Left ventricle myocardium superior (tissue), 1 donor: ENCODE results near the gene LGALS8. TPM values are rescaled to one million over a fixed set of nuclear protein-coding genes. Genes with fewer than 3 reads are reported as not detected.
"Not testable (repeated sequence)": the region's sequence is repeated elsewhere in the genome, so short reads cannot be mapped to it uniquely, and the experiment has no call there.

Source experiments
- ATAC-seq: fragments of 200-7000 bp; cut with Tn5 transposase; one replicate; pipeline ENCODE4 v1.9.1; 2020; ENCODE audit warnings: mild to moderate bottlenecking, moderate library complexity
- DNase-seq: peaks from one replicate; pipeline ENCODE4 v3.0.0-alpha.2; 2020
- intact Hi-C: fragments of 100-400 bp; cut with micrococcal nuclease; formaldehyde crosslinking; loops from one replicate; pipeline ENCODE4 v1.11.0; 2022
- long read RNA-seq: library from polyadenylated mRNA; unstranded; transcript quantifications from one replicate; pipeline ENCODE4 v2.0.0, GENCODE V29; 2021
- total RNA-seq: library from RNA; stranded (reverse); fragmentation: NEBNext Ultra II Directional; extraction: Animal tissue kit (Norgen Biotek cat#: 25700); gene quantifications from one replicate; pipeline ENCODE4 v1.2.1, GENCODE V29; 2021
- donor health status: DM: no; HTN: yes; CAD: no; lungs with severe emphysema.

Gene LGALS8
- total RNA-seq: 86.0 TPM
- long read RNA-seq, full-length matches to known transcripts: 42 of 78 reads
- long read RNA-seq, partial matches to known transcripts: 16 of 78 reads
- long read RNA-seq, other reads (novel, unspliced or antisense): 20 of 78 reads

- DNase-seq (peak; percentile 95), ATAC-seq (peak; percentile 96)
- intact Hi-C loops: no loop called here
Measured at GRCh38 chr1:236523704-236524141, at the start of gene LGALS8. Gene LGALS8 (plus strand): TSS chr1:236523982. CDS start chr1:236526071, 2,089 bp downstream.

- intact Hi-C loops: no loop called here
- no peak for DNase-seq
Measured at GRCh38 chr1:236476019-236476418, 47.8 kb upstream of the LGALS8 start.

GRCh38 chr1:236480758-236481436 lies 42.9 kb upstream of the LGALS8 start:
- intact Hi-C loops: no loop called here
- no peak for ATAC-seq
- DNase-seq: no peak

More at GRCh38 chr1:236476019-236476418, 47.8 kb upstream of the LGALS8 start:
- no peak for ATAC-seq

GRCh38 chr1:236484310-236484971 lies 39.3 kb upstream of the LGALS8 start:
- intact Hi-C loops: no loop called here
- DNase-seq: no peak
- no peak for ATAC-seq

- DNase-seq: no peak
- no peak for ATAC-seq
- intact Hi-C loops: no loop called here
Measured at GRCh38 chr1:236486356-236487002, 37.3 kb upstream of the LGALS8 start.

GRCh38 chr1:236489161-236489560 lies 34.6 kb upstream of the LGALS8 start:
- intact Hi-C loops, DNase-seq, ATAC-seq: not testable (repeated sequence)

GRCh38 chr1:236489710-236490377 lies 33.9 kb upstream of the LGALS8 start:
- ATAC-seq (peak; percentile 47), DNase-seq (peak; percentile 35)
- intact Hi-C loops: loop anchor here (10.0 kb wide), 1 partner anchor 385 kb away; no protein-coding TSS in a partner anchor

GRCh38 chr1:236491469-236492136 lies 32.2 kb upstream of the LGALS8 start:
- ATAC-seq: no peak
- intact Hi-C loops: loop anchor here (10.0 kb wide), 1 partner anchor 387 kb away; no protein-coding TSS in a partner anchor
- no peak for DNase-seq

- intact Hi-C loops: loop anchor here (10.0 kb wide), 1 partner anchor 388 kb away; no protein-coding TSS in a partner anchor
- DNase-seq: no peak
- no peak for ATAC-seq
Measured at GRCh38 chr1:236492378-236492777, 31.4 kb upstream of the LGALS8 start.

GRCh38 chr1:236494082-236494481 lies 29.7 kb upstream of the LGALS8 start:
- DNase-seq (peak; percentile 40), ATAC-seq (peak; percentile 51)
- intact Hi-C loops: loop anchor here (10.0 kb wide), 1 partner anchor 389 kb away; no protein-coding TSS in a partner anchor

- peak; percentile 77 for ATAC-seq
- intact Hi-C loops: loop anchor here (10.0 kb wide), 1 partner anchor 390 kb away; no protein-coding TSS in a partner anchor
- no peak for DNase-seq
Measured at GRCh38 chr1:236494586-236495466, 29.0 kb upstream of the LGALS8 start.

GRCh38 chr1:236495467-236496112 lies 28.2 kb upstream of the LGALS8 start:
- intact Hi-C loops: loop anchor here (10.0 kb wide), 1 partner anchor 391 kb away; no protein-coding TSS in a partner anchor
- ATAC-seq (peak; percentile 26), DNase-seq (no peak)

- no peak for ATAC-seq
- intact Hi-C loops: loop anchor here (10.0 kb wide), 1 partner anchor 393 kb away; no protein-coding TSS in a partner anchor
- DNase-seq: no peak
Measured at GRCh38 chr1:236497908-236498307, 25.9 kb upstream of the LGALS8 start.

- no peak for ATAC-seq
- no peak for DNase-seq
- intact Hi-C loops: no loop called here
Measured at GRCh38 chr1:236501093-236501492, 22.7 kb upstream of the LGALS8 start.

GRCh38 chr1:236502579-236502971 lies 21.2 kb upstream of the LGALS8 start:
- ATAC-seq: no peak
- intact Hi-C loops: no loop called here
- DNase-seq: no peak

GRCh38 chr1:236502972-236503639 lies 20.7 kb upstream of the LGALS8 start:
- peak; percentile 64 for DNase-seq
- no peak for ATAC-seq
- intact Hi-C loops: no loop called here
